HFFc6 (cell line): Measurements from ENCODE around the gene SEL1L3. TPM values are rescaled to one million over a fixed set of nuclear protein-coding genes. Genes with fewer than 3 reads are reported as not detected.
A peak's percentile ranks its signal among the peaks of the same experiment; 100 is the strongest.

Source experiments
- DNase-seq: peaks from one replicate; pipeline ENCODE4 v3.0.0-alpha.2; 2018
- H3K27ac Mint-ChIP-seq: 2 replicates; pipeline ENCODE4 v1.8.0; 2020; ENCODE audit warnings: mild to moderate bottlenecking, mixed read lengths
- H3K27me3 Mint-ChIP-seq: 2 replicates; pipeline ENCODE4 v1.8.0; 2021; ENCODE audit warnings: mild to moderate bottlenecking, moderate library complexity, mixed read lengths; ENCODE audit not compliant: insufficient read depth
- H3K36me3 Mint-ChIP-seq: 2 replicates; pipeline ENCODE4 v1.8.0; 2021; ENCODE audit warnings: low read depth, mixed read lengths
- H3K4me1 Mint-ChIP-seq: 2 replicates; pipeline ENCODE4 v1.8.0; 2020; ENCODE audit warnings: low read depth, mixed read lengths
- H3K4me3 Mint-ChIP-seq: 2 replicates; pipeline ENCODE4 v1.8.0; 2020; ENCODE audit warnings: mild to moderate bottlenecking, moderate library complexity, mixed read lengths
- H3K9me3 Mint-ChIP-seq: 2 replicates; pipeline ENCODE4 v1.8.0; 2020; ENCODE audit warnings: mild to moderate bottlenecking, mixed read lengths
- CTCF ChIP-seq: fragments of 200-600 bp; sonication (generic); IDR thresholded peaks from 2 replicates; pipeline ENCODE4 v1.5.0; 2021; ENCODE audit warnings: antibody characterized with exemption, mild to moderate bottlenecking
- total RNA-seq, 6 experiments: library from RNA; stranded (reverse); fragmentation: NEBNext Ultra II Directional; extraction: Animal tissue kit (Norgen Biotek cat#: 25700); gene quantifications; 2 replicates in 1 of 6; 3 replicates in 5 of 6; pipeline ENCODE4 v1.2.3, GENCODE V29; 2021

The SEL1L3 gene
- total RNA-seq, 6 experiments from 2014 or later, result 24.5 to 35.4 (median 31.1) TPM

- Mint-ChIP-seq H3K4me3 (peak overlapping the region; percentile 73), H3K36me3 (peaks cover 9% of the 10 kb centered on the region), H3K27me3 (peaks cover 1% of the 10 kb centered on the region; the same call in 1 of the 2 replicates), H3K27ac (peak overlapping the region; percentile 93), H3K9me3 (no peaks in the 10 kb centered on the region), H3K4me1 (peaks cover 39% of the 10 kb centered on the region)
- TF ChIP-seq CTCF, result peak; percentile 41
- peak; percentile 87 for DNase-seq
Observed at GRCh38 chr4:25795566-25796454, 67.0 kb downstream of the SEL1L3 start.

GRCh38 chr4:25795091-25795490, 67.7 kb downstream of the SEL1L3 start:
- TF ChIP-seq CTCF, result no peak
- no peaks in the 10 kb centered on the region for H3K9me3 Mint-ChIP-seq
- peaks cover 1% of the 10 kb centered on the region; the same call in 1 of the 2 replicates for H3K27me3 Mint-ChIP-seq
- peak overlapping the region; percentile 93 for H3K27ac Mint-ChIP-seq
- H3K36me3 Mint-ChIP-seq, result peaks cover 12% of the 10 kb centered on the region
- no peak for DNase-seq
- H3K4me1 Mint-ChIP-seq, result peaks cover 39% of the 10 kb centered on the region
- no peak overlapping the region; the same call in 1 of the 2 replicates for H3K4me3 Mint-ChIP-seq

GRCh38 chr4:25792876-25793275, 69.9 kb downstream of the SEL1L3 start:
- H3K36me3 Mint-ChIP-seq, result peaks cover 21% of the 10 kb centered on the region
- H3K27ac Mint-ChIP-seq, result no peak overlapping the region
- no peak overlapping the region for H3K4me3 Mint-ChIP-seq
- H3K4me1 Mint-ChIP-seq, result peaks cover 51% of the 10 kb centered on the region
- no peak for TF ChIP-seq CTCF
- H3K27me3 Mint-ChIP-seq, result peaks cover 4% of the 10 kb centered on the region; the same call in 1 of the 2 replicates
- H3K9me3 Mint-ChIP-seq, result no peaks in the 10 kb centered on the region
- no peak for DNase-seq

- DNase-seq, result peak; percentile 10
- TF ChIP-seq CTCF, result peak; percentile 74
- H3K27ac Mint-ChIP-seq, result no peak overlapping the region
Observed at GRCh38 chr4:25792200-25792791, 70.5 kb downstream of the SEL1L3 start.

GRCh38 chr4:25790024-25790423, 72.8 kb downstream of the SEL1L3 start:
- Mint-ChIP-seq H3K4me1 (peaks cover 41% of the 10 kb centered on the region), H3K36me3 (peaks cover 20% of the 10 kb centered on the region), H3K4me3 (no peak overlapping the region), H3K27me3 (peaks cover 2% of the 10 kb centered on the region; the same call in 1 of the 2 replicates), H3K27ac (no peak overlapping the region), H3K9me3 (no peaks in the 10 kb centered on the region)
- TF ChIP-seq CTCF, result no peak
- DNase-seq, result no peak

More at GRCh38 chr4:25792200-25792791, 70.5 kb downstream of the SEL1L3 start:
- Mint-ChIP-seq H3K9me3 (no peaks in the 10 kb centered on the region), H3K4me3 (no peak overlapping the region), H3K27me3 (peaks cover 4% of the 10 kb centered on the region; the same call in 1 of the 2 replicates), H3K36me3 (peaks cover 20% of the 10 kb centered on the region), H3K4me1 (peaks cover 53% of the 10 kb centered on the region)
